Hepatocyte (in vitro differentiated cells): ENCODE measurements around the gene EPB41L1. TPM values are rescaled to one million over a fixed set of nuclear protein-coding genes. Genes with fewer than 3 reads are reported as not detected.

ENCODE experiments used
- DNase-seq: peaks from one replicate; pipeline ENCODE4 v3.0.0-alpha.2; 2016; ENCODE audit warnings: low spot score
- H2AFZ ChIP-seq: fragments of 200-600 bp; sonication (generic); 2 replicates; pipeline ENCODE4 v1.6.0; 2016; ENCODE audit warnings: antibody characterized with exemption, mild to moderate bottlenecking
- H3K27ac ChIP-seq: fragments of 200-600 bp; sonication (generic); 2 replicates; pipeline ENCODE4 v1.5.1; 2016; ENCODE audit warnings: mild to moderate bottlenecking
- H3K27me3 ChIP-seq: fragments of 200-600 bp; sonication (generic); 2 replicates; pipeline ENCODE4 v1.6.1; 2016
- H3K36me3 ChIP-seq: fragments of 200-600 bp; sonication (generic); replicated peaks from 2 replicates; pipeline ENCODE4 v1.5.1; 2016; ENCODE audit warnings: low read depth; ENCODE audit not compliant: insufficient read depth
- H3K4me1 ChIP-seq: fragments of 200-600 bp; sonication (generic); 2 replicates; pipeline ENCODE4 v1.5.1; 2016; ENCODE audit warnings: mild to moderate bottlenecking, moderate library complexity; ENCODE audit not compliant: insufficient read depth
- H3K4me2 ChIP-seq: fragments of 200-600 bp; sonication (generic); 2 replicates; pipeline ENCODE4 v1.6.0; 2016
- H3K4me3 ChIP-seq: fragments of 200-600 bp; sonication (generic); 2 replicates; pipeline ENCODE4 v1.5.1; 2016; ENCODE audit warnings: mild to moderate bottlenecking
- H3K79me2 ChIP-seq: fragments of 200-600 bp; sonication (generic); 2 replicates; pipeline ENCODE4 v1.6.0; 2017; ENCODE audit warnings: mild to moderate bottlenecking
- H3K9me2 ChIP-seq: fragments of 200-600 bp; sonication (generic); replicated peaks from 2 replicates; pipeline ENCODE4 v1.6.0; 2017; ENCODE audit warnings: mild to moderate bottlenecking; ENCODE audit not compliant: insufficient read depth
- H3K9me3 ChIP-seq: fragments of 200-600 bp; sonication (generic); 2 replicates; pipeline ENCODE4 v1.5.1; 2016; ENCODE audit warnings: low read depth, mild to moderate bottlenecking
- H4K20me1 ChIP-seq: fragments of 200-600 bp; sonication (generic); 2 replicates; pipeline ENCODE4 v1.6.0; 2016; ENCODE audit warnings: mild to moderate bottlenecking; ENCODE audit not compliant: insufficient read depth, poor library complexity, severe bottlenecking
- CTCF ChIP-seq: fragments of 200-600 bp; sonication (generic); IDR thresholded peaks from 2 replicates; pipeline ENCODE4 v1.5.1; 2016; ENCODE audit warnings: antibody characterized with exemption, mild to moderate bottlenecking; ENCODE audit not compliant: poor library complexity
- EZH2 ChIP-seq: fragments of 200-600 bp; sonication (generic); IDR thresholded peaks from 2 replicates; pipeline ENCODE4 v1.6.1; 2016; ENCODE audit warnings: antibody characterized with exemption, mild to moderate bottlenecking, borderline replicate concordance
- EZH2phosphoT487 ChIP-seq: fragments of 200-600 bp; sonication (generic); IDR thresholded peaks from one replicate; pipeline ENCODE4 v1.6.1; 2018; ENCODE audit warnings: antibody characterized with exemption, mild to moderate bottlenecking, low read depth, moderate library complexity; ENCODE audit not compliant: unreplicated experiment, severe bottlenecking
- WGBS: methylation state at CpG from one replicate; pipeline ENCODE4 v1.1.6; 2016; ENCODE audit warnings: low lambda C conversion rate; ENCODE audit errors: missing lambda C conversion rate; 5-methylcytosine and 5-hydroxymethylcytosine counted together
- polyA plus RNA-seq: library from polyadenylated mRNA; unstranded; fragments of >200 nt; fragmentation: Nextera tagmentation; extraction: Ambion mirVana; gene quantifications from 2 replicates; pipeline ENCODE4 v1.2.1, GENCODE V29; 2016
- total RNA-seq: library from RNA; depleted of rRNA; stranded (reverse); fragments of >200 nt; gene quantifications from 2 replicates; pipeline ENCODE4 v1.2.3, GENCODE V29; 2014

The EPB41L1 gene
- 32.6 and 36.4 TPM in 2 replicates for total RNA-seq
- 21.4 and 25.2 TPM in 2 replicates for polyA plus RNA-seq

GRCh38 chr20:36154700-36155628 lies at the start of gene EPB41L1:
EPB41L1 (plus strand) TSS chr20:36154740; CDS start chr20:36173778, 19,038 bp downstream.
- peak within 1 kb of the TSS; percentile 89 for H3K4me3 ChIP-seq
- WGBS, result 19% methylated on average over 21 of the region's 51 CpGs

GRCh38 chr20:36104856-36105255 lies 49.7 kb upstream of the EPB41L1 start:
- Histone ChIP-seq H3K79me2 (peaks cover 6% of the 10 kb centered on the region), H4K20me1 (no peaks in the 10 kb centered on the region), H3K36me3 (no peaks in the 10 kb centered on the region), H3K4me2 (no peak overlapping the region), H3K4me1 (peaks cover 17% of the 10 kb centered on the region), H3K27ac (no peak overlapping the region), H3K9me2 (no peaks in the 10 kb centered on the region), H3K27me3 (no peaks in the 10 kb centered on the region), H3K9me3 (no peaks in the 10 kb centered on the region), H2AFZ (no peak overlapping the region), H3K4me3 (no peak overlapping the region)
- TF ChIP-seq EZH2, result no peak
- TF ChIP-seq CTCF, result no peak
- no peak for TF ChIP-seq EZH2phosphoT487
- WGBS, result 98% methylated on average over 10 of the region's 10 CpGs
- DNase-seq, result no peak

More at GRCh38 chr20:36154700-36155628, at the start of gene EPB41L1:
- H3K27me3 ChIP-seq, result no peaks in the 10 kb centered on the region
- H2AFZ ChIP-seq, result peak within 1 kb of the TSS; percentile 81
- no peaks in the 10 kb centered on the region for H3K9me3 ChIP-seq
- TF ChIP-seq CTCF (no peak), EZH2 (no peak), EZH2phosphoT487 (no peak)
- H3K4me2 ChIP-seq, result peak within 1 kb of the TSS; percentile 97
- DNase-seq, result peak; percentile 44
- peaks cover 6% of the 10 kb centered on the region for H4K20me1 ChIP-seq
- peaks cover 37% of the 10 kb centered on the region for H3K79me2 ChIP-seq
- H3K36me3 ChIP-seq, result no peaks in the 10 kb centered on the region
- H3K9me2 ChIP-seq, result no peaks in the 10 kb centered on the region
- peak within 1 kb of the TSS; percentile 84 for H3K27ac ChIP-seq
- H3K4me1 ChIP-seq, result peaks cover 22% of the 10 kb centered on the region

GRCh38 chr20:36105711-36106226 lies 48.8 kb upstream of the EPB41L1 start:
- no peaks in the 10 kb centered on the region for H3K36me3 ChIP-seq
- no peak overlapping the region for H3K4me2 ChIP-seq
- no peak overlapping the region for H2AFZ ChIP-seq
- H3K9me3 ChIP-seq, result no peaks in the 10 kb centered on the region
- peaks cover 17% of the 10 kb centered on the region for H3K4me1 ChIP-seq
- H3K27me3 ChIP-seq, result no peaks in the 10 kb centered on the region
- no peak overlapping the region for H3K4me3 ChIP-seq
- DNase-seq, result no peak
- no peaks in the 10 kb centered on the region for H3K9me2 ChIP-seq
- no peaks in the 10 kb centered on the region for H4K20me1 ChIP-seq
- 46% methylated on average over 1 of the region's 1 CpG for WGBS
- peak overlapping the region; percentile 76 for H3K27ac ChIP-seq
- peaks cover 6% of the 10 kb centered on the region for H3K79me2 ChIP-seq
- no peak for TF ChIP-seq EZH2
- no peak for TF ChIP-seq CTCF
- no peak for TF ChIP-seq EZH2phosphoT487
